ENCODE measurements around the gene PRDM1. TPM values are rescaled to one million over a fixed set of nuclear protein-coding genes. Genes with fewer than 3 reads are reported as not detected.

PRDM1 gene
- total RNA-seq, 4 donors from 2014 or later = 1.6 to 2.4 (median 1.9) TPM

- Histone ChIP-seq H3K27me3 (no peaks in the 10 kb centered on the region), H3K4me1 (no peaks in the 10 kb centered on the region), H3K27ac (no peak overlapping the region), H3K9me3 (no peaks in the 10 kb centered on the region), H3K4me3 (no peak overlapping the region), H3K36me3 (no peaks in the 10 kb centered on the region)
- ATAC-seq = no peak
- no peak for TF ChIP-seq POLR2A (IDR thresholded peaks at IDR 0.05)
- no peak for TF ChIP-seq CTCF (IDR thresholded peaks at IDR 0.05 in 4 of 5, conservative IDR thresholded peaks at IDR 0.05 in 1 of 5)
- no peak for DNase-seq
- in situ Hi-C loops (cut with MboI; ENCODE audit: low sequenced_read_pairs in 4 of 4) = no loop called here
- intact Hi-C loops (cut with DNase I; ENCODE audit: low total_unique reads) = no loop called here
Observed at GRCh38 chr6:106122306-106122918, 36.3 kb downstream of the PRDM1 start.

DNA sequence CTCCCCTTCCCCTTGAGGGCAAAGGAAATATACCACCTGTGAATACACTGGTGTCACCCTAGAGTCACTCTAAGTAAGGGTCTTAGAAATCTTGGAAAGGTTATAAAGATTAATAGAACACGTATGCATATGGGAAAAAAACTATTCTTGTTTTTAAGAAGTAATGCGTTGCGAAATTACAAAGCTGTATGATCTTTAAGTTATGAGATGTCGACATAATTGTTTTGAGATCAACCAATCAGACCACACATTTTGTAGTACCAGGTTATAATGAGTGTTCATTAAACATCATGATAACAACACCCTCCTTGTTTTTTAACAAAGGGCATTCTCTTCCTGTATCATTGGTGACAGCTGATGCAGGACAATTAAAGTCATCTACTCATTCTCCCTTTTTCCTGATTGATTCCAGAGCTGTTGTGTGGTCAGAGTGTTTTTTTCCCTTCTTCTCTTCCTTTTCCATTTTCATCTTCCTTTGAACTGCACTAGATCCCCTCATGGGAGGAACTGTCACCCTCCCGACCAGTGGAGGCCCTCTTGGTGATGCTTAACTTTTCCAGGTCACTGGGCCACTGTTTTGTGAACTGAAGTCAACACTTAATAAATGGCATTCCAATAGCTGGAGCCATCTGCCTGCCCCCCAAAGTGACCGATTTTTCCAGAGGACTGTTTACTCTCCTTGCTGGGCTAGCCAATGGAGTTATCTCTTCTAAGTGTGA is 37.0 kb downstream of the PRDM1 start:
- no peak for DNase-seq
- Histone ChIP-seq H3K27me3 (no peaks in the 10 kb centered on the region), H3K4me3 (no peak overlapping the region), H3K36me3 (no peaks in the 10 kb centered on the region), H3K27ac (no peak overlapping the region), H3K4me1 (no peaks in the 10 kb centered on the region), H3K9me3 (no peaks in the 10 kb centered on the region)
- intact Hi-C loops (cut with DNase I; ENCODE audit: low total_unique reads) = no loop called here
- ATAC-seq = no peak
- in situ Hi-C loops (cut with MboI; ENCODE audit: low sequenced_read_pairs in 4 of 4) = no loop called here
- no peak for TF ChIP-seq POLR2A (IDR thresholded peaks at IDR 0.05)
- TF ChIP-seq CTCF (IDR thresholded peaks at IDR 0.05 in 4 of 5, conservative IDR thresholded peaks at IDR 0.05 in 1 of 5) = no peak

GRCh38 chr6:106124015-106124414 is 37.9 kb downstream of the PRDM1 start:
- DNase-seq (no peak), ATAC-seq (no peak)
- no peak overlapping the region for H3K4me3 ChIP-seq
- intact Hi-C loops (cut with DNase I; ENCODE audit: low total_unique reads) = no loop called here
- no peaks in the 10 kb centered on the region for H3K27me3 ChIP-seq
- no peak for TF ChIP-seq CTCF (IDR thresholded peaks at IDR 0.05 in 4 of 5, conservative IDR thresholded peaks at IDR 0.05 in 1 of 5)
- TF ChIP-seq POLR2A (IDR thresholded peaks at IDR 0.05) = no peak
- no peaks in the 10 kb centered on the region for H3K4me1 ChIP-seq
- in situ Hi-C loops (cut with MboI; ENCODE audit: low sequenced_read_pairs in 4 of 4) = no loop called here
- H3K27ac ChIP-seq = no peak overlapping the region
- no peaks in the 10 kb centered on the region for H3K36me3 ChIP-seq
- H3K9me3 ChIP-seq = no peaks in the 10 kb centered on the region

DNA sequence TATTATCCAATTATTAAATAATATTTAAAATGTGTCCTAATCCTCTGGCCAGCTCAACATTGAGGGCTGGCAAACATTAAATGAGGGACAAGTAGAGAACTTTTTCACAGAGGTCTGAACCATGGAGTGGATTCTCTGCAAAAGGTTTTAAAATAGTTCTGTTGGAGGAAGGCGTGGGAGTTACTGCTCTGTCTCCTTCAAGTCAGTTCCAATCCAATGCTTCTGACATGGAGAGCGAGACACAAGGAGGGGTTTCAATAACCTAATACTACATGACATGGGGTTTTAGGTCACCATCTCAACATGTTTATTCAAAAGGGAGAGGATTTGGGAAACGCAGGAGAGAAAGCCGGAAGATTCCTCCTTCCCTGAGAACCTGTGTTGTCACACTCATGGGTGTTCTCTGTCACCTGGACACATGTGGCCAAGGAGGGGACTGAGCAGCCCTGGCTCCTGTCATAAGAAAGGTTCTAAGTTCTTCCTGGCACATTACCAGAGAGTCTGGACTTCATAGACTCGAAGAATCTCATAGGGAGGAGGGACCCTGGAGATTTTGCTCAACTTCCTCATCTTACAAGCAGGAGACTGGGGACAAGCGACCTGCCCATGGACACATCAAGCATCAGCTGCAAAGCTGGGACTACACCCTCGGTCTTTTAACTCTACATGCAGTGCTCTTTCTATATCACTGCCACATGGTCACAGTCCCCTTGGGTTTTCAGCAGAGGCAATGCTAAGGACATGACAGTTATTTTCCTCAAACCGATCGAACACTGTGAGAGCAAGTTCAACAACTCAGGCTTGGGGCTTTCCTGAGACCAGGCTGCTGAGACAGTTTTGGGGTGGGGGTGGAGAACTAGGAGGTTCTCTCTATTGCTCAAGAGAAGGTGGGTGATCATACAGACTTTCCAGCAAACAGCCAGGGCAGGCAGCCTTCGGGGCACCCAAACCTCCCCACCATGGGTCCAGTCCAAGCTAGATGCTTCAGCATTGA is 38.6 kb downstream of the PRDM1 start:
- in situ Hi-C loops (cut with MboI; ENCODE audit: low sequenced_read_pairs in 4 of 4) = no loop called here

More for the DNA sequence above, 38.6 kb downstream of the PRDM1 start:
- H3K36me3 ChIP-seq = no peaks in the 10 kb centered on the region
- H3K4me3 ChIP-seq = no peak overlapping the region
- H3K9me3 ChIP-seq = no peaks in the 10 kb centered on the region
- no peak overlapping the region for H3K27ac ChIP-seq
- no peak for ATAC-seq
- TF ChIP-seq POLR2A (IDR thresholded peaks at IDR 0.05) (no peak), CTCF (IDR thresholded peaks at IDR 0.05 in 4 of 5, conservative IDR thresholded peaks at IDR 0.05 in 1 of 5) (no peak)
- intact Hi-C loops (cut with DNase I; ENCODE audit: low total_unique reads) = no loop called here
- H3K27me3 ChIP-seq = no peaks in the 10 kb centered on the region
- DNase-seq = no peak
- no peaks in the 10 kb centered on the region for H3K4me1 ChIP-seq

All from gastrocnemius medialis (tissue), 4 donors.